Fibroblast of skin of back (primary cell): Measurements from ENCODE around the gene ZBTB46.
"Not testable (repeated sequence)": the region's sequence is repeated elsewhere in the genome, so short reads cannot be mapped to it uniquely, and the experiment has no call there.

ENCODE experiments used
- DNase-seq: peaks from one replicate; pipeline ENCODE4 v3.0.0-alpha.2; 2013

ZBTB46 gene

GRCh38 chr20:63857764-63858392, 26.8 kb upstream of the ZBTB46 start:
- DNase-seq, result no peak

GRCh38 chr20:63856098-63856511, 25.0 kb upstream of the ZBTB46 start:
- no peak for DNase-seq

GRCh38 chr20:63855363-63856097, 24.5 kb upstream of the ZBTB46 start:
- no peak for DNase-seq

GRCh38 chr20:63854766-63855362, 23.8 kb upstream of the ZBTB46 start:
- no peak for DNase-seq

- no peak for DNase-seq
Measured at GRCh38 chr20:63854069-63854765, 23.2 kb upstream of the ZBTB46 start.

GRCh38 chr20:63853733-63854068, 22.6 kb upstream of the ZBTB46 start:
- not testable (repeated sequence) for DNase-seq

GRCh38 chr20:63851548-63851943, 20.5 kb upstream of the ZBTB46 start:
- not testable (repeated sequence) for DNase-seq

GRCh38 chr20:63850689-63851547, 19.9 kb upstream of the ZBTB46 start:
- no peak for DNase-seq

- DNase-seq, result no peak
Measured at GRCh38 chr20:63848003-63848911, 17.2 kb upstream of the ZBTB46 start.

GRCh38 chr20:63847237-63848002, 16.4 kb upstream of the ZBTB46 start:
- DNase-seq, result no peak

GRCh38 chr20:63846888-63847236, 15.8 kb upstream of the ZBTB46 start:
- no peak for DNase-seq

- DNase-seq, result peak; percentile 23
Measured at GRCh38 chr20:63846128-63846771, 15.2 kb upstream of the ZBTB46 start.

GRCh38 chr20:63844511-63844991, 13.5 kb upstream of the ZBTB46 start:
- DNase-seq, result no peak

GRCh38 chr20:63843778-63844177, 12.7 kb upstream of the ZBTB46 start:
- DNase-seq, result no peak

- DNase-seq, result no peak
Measured at GRCh38 chr20:63843222-63843621, 12.2 kb upstream of the ZBTB46 start.

GRCh38 chr20:63842258-63842657, 11.2 kb upstream of the ZBTB46 start:
- no peak for DNase-seq

GRCh38 chr20:63840405-63840828, 9.4 kb upstream of the ZBTB46 start:
- no peak for DNase-seq

GRCh38 chr20:63839620-63840019, 8.6 kb upstream of the ZBTB46 start:
- no peak for DNase-seq

- DNase-seq, result no peak
Measured at GRCh38 chr20:63837479-63837878, 6.4 kb upstream of the ZBTB46 start.
